Heart left ventricle (tissue), 13 donors: ENCODE results near the gene ADAM33.

ENCODE experiments used
- POLR2A ChIP-seq, 2 donors: fragments of 450-650 bp; IDR thresholded peaks; one replicate each; pipeline ENCODE4 v1.6.1; 2017; ENCODE audit warnings: antibody characterized with exemption in 2 of 2, mild to moderate bottlenecking in 2 of 2, moderate library complexity in 2 of 2
- TF ChIP-seq, protein P1 (sequence below), 12 donors: fragments of 200-600 bp; sonication (generic) in 4 of 12; IDR thresholded peaks; one replicate each; pipeline versions ENCODE4 v1.5.0 to v1.8.0; 2018 to 2022; ENCODE audit warnings: antibody characterized with exemption in 12 of 12, mild to moderate bottlenecking in 5 of 12
- donor health status: ischemic (EF 13 %, LVEDD 7.1; RV severe dilation, severe dysfunction).
- donor health status: DM: no; HTN: yes; CAD: no.
- donor health status: DM: no; HTN: no; CAD: no.
- donor health status: ischemic (EF 25% LVEDD 6.9; RV normal size, moderate dysfunction).
- donor health status: ischemic (EF 25% LVEDD 5.7; RV mildly dilated, moderate dysfunction).
- donor health status: ischemic (EF 35%, LVEDD 5.7; RV mildly dilated, moderate dysfunction).
- donor health status: nonischemic (EF 11% LVEDD 7.7; RV severe dilation, severe dysfunction).
- donor health status: DM: yes; HTN: yes; CAD: no.
- donor health status: PGD.
- donor health status: ischemic (EF 29% LVEDD 5.4; RV normal size, mild dysfunction).
- donor health status: nonischemic (EF 23%, LVEDD 6.1; RV moderate dilation, normal function).

DNA sequence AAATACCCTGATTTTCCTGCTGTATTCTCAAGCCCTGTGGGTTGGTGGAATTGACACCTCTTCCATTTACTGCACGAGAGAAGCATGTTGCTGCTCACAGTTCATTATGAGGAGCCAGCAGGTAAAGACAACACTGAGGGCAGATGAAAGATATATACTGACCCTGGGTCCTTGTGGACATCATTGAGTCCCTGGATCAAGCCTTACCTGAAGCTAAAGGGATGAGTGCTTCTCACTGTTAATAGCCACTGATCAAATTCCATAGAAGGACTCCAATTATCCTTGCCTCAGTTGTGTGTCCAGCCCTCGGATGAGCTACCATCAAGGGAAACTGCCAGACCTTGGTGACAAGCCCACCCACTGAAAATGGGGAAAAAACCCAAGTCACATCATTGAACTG is 38.3 kb upstream of the ADAM33 start:
- TF ChIP-seq, protein P1, sequence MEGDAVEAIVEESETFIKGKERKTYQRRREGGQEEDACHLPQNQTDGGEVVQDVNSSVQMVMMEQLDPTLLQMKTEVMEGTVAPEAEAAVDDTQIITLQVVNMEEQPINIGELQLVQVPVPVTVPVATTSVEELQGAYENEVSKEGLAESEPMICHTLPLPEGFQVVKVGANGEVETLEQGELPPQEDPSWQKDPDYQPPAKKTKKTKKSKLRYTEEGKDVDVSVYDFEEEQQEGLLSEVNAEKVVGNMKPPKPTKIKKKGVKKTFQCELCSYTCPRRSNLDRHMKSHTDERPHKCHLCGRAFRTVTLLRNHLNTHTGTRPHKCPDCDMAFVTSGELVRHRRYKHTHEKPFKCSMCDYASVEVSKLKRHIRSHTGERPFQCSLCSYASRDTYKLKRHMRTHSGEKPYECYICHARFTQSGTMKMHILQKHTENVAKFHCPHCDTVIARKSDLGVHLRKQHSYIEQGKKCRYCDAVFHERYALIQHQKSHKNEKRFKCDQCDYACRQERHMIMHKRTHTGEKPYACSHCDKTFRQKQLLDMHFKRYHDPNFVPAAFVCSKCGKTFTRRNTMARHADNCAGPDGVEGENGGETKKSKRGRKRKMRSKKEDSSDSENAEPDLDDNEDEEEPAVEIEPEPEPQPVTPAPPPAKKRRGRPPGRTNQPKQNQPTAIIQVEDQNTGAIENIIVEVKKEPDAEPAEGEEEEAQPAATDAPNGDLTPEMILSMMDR (IDR thresholded peaks at IDR 0.05), result no peak
- no peak for TF ChIP-seq POLR2A (IDR thresholded peaks at IDR 0.05)
